GM21619 (cell line): ENCODE measurements around the gene GLB1L3.
"Not testable (repeated sequence)": the region's sequence is repeated elsewhere in the genome, so short reads cannot be mapped to it uniquely, and the experiment has no call there.

Experiments
- ATAC-seq: cut with Tn5 transposase; IDR thresholded peaks from one replicate; pipeline ENCODE4 v1.9.1; 2021; ENCODE audit not compliant: unreplicated experiment

The GLB1L3 gene

DNA sequence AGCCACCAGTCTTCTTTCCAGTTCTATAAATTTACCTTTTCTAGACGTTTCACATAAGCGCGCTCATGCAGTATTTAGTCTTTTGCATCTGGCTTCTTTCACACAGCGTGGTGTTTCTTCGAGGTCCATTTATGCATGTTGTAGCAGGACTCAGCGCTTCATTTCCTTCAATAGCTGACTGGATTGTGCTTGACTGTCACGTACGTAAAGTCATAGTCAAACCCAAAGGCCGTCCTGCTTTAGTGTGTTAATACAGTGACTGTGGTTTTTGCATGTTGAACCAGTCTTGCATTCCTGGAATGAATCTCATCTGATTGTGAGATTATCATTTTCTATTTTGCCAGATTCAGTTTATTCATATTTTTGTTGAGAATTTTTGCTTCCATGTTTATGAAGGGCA lies 18.5 kb downstream of the GLB1L3 start:
- ATAC-seq, result no peak

DNA sequence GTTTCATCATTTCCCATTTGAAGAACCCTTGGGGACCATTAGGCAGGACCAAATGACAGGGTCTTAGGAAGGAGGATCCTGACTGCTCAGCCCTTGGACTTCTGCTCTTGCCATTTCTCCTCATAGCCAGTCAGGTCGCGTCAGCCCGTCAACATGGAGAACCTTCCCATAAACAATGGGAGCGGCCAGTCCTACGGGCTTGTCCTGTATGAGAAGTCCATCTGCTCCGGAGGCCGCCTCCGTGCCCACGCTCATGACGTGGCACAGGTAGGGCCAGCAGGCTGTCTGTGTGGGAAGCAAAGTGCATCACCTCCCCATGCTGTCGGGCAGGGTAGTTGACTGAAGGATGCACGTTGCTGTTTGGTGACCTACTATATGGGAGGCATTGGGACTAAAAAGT lies 36.0 kb downstream of the GLB1L3 start:
- no peak for ATAC-seq

DNA sequence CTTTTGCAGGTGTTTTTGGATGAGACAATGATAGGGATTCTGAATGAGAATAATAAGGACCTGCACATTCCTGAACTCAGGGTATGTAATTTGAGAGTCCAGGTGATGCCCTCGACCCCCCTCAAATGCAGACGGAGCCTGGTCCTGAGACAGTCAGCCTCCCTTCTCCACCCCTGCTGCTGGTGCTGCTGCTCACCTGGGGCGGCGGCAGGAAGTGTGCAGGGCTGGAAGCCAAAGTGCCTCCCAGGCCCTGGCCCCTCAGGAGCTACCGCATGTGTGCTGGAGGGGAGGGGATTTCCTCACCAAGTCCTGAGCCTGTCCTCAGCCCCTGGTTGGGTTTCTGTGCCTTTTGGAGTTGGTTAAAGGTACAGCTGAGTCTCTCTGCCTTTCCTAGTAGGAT lies 36.6 kb downstream of the GLB1L3 start:
- ATAC-seq, result no peak

DNA sequence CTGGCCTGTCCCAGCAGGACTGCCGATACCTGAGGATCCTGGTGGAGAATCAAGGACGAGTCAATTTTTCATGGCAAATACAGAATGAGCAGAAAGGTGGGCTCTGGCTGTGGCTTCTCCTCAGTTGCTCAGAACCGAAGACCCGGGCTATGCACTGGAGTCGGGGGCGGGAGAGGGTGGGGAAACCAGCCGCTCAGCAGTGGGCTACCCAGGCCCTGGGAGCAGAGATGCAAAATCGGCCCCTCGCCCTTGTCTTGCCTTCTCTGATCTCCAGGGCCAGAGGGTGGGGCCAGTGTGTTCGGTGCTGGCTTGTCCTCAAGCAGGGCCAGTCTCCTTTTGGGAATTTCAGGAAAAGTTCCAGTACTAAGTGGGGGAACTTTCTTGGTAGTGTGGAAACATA lies 37.2 kb downstream of the GLB1L3 start:
- ATAC-seq, result no peak

DNA sequence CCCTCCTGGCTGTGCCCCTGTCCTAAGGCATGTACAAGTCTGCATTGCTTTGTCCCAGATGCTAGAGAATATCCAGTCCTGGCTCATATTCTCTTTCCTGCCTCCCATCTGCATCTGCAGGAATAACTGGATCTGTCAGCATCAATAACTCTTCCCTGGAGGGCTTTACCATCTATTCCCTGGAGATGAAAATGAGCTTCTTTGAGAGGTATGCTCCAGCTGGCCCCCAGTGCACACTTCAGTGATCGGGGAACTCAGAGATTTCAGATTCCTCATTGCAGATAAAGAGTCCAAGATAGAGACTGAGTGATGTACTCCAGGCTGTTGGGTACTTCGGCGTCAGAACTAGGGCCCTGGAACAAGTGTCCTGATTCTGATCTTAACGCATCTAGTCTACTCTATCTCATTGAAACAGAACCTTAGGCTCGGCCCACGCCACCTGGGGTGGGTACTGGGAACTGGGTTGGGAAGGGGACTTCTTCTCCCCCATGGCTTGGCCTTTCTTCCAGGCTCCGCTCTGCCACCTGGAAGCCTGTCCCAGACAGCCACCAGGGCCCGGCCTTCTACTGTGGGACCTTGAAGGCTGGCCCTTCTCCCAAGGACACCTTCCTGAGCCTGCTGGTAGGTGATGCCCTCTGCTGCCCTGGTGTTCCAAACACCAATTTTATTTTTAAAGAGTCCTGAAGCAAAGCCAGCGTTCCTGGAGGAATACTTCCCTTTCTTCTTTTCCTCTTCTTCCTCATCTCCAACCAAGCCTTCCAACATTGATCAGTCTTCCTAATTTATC lies 37.8 kb downstream of the GLB1L3 start:
- no peak for ATAC-seq

DNA sequence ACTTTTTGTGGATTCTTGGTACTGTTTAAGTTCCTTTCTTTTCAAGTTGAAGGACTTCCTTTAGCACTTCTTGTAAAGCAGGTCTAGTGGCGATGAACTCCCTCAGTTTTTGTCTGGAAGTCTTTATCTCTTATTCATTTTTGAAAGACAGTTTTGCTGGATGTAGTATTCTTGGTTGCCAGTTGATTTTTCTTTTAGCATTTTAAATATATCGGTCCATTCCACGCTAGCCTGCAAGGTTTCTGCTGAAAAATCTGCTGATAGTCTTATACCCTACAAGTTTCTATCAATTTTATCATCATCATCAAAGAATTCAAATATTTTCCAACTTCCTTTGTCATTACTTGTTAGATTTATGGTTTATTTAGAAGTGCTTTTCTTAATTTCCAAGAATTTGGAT lies 40.9 kb downstream of the GLB1L3 start:
- ATAC-seq, result no peak

DNA sequence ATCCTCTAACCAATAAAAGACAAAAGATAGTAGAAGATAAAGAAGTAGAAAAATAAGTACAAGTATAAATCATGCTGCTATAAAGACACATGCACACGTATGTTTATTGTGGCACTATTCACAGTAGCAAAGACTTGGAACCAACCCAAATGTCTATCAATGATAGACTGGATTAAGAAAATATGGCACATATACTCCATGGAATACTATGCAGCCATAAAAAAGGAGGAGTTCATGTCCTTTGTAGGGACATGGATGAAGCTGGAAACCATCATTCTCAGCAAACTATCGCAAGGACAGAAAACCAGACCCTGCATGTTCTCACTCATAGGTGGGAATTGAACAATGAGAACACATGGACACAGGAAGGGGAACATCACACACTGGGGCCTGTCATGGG lies 45.2 kb downstream of the GLB1L3 start:
- ATAC-seq, result not testable (repeated sequence)

DNA sequence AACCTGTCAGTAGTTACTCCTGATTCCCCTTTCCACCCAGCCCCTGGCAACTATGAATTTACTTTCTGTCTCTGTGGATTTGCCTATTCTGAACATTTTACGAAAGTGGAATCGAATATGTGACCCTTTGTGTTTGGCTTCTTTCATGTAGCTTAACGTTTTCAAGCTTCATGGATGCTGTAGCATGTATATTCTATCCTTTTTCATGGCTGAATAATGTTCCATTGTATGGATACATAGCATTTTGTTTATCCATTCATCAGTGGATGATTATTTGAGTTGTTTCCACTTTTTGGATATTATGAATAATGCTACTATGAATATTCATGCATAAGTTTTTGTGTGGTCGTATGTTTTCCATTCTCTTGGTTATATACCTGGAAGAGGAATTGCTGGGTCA lies 46.4 kb downstream of the GLB1L3 start:
- no peak for ATAC-seq

DNA sequence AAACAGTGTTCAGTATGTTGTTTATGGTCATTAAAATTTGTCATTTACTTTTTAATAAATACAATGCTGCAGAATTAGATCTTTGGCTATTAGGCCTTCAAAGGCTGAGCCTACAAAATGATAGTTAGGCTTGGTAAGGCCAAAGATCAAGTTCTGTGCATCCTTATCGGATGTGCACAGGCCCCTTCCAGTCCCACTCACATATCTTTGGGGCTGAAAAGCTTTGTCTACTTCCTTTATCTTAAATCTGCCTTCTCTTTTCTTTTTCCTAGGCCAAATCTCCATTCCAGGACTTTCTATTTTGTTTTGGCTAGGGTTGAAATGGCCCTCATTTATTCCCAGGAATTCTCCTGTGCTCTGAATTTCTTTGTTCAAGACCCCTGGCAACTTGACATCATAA lies 52.3 kb downstream of the GLB1L3 start:
- ATAC-seq, result no peak

DNA sequence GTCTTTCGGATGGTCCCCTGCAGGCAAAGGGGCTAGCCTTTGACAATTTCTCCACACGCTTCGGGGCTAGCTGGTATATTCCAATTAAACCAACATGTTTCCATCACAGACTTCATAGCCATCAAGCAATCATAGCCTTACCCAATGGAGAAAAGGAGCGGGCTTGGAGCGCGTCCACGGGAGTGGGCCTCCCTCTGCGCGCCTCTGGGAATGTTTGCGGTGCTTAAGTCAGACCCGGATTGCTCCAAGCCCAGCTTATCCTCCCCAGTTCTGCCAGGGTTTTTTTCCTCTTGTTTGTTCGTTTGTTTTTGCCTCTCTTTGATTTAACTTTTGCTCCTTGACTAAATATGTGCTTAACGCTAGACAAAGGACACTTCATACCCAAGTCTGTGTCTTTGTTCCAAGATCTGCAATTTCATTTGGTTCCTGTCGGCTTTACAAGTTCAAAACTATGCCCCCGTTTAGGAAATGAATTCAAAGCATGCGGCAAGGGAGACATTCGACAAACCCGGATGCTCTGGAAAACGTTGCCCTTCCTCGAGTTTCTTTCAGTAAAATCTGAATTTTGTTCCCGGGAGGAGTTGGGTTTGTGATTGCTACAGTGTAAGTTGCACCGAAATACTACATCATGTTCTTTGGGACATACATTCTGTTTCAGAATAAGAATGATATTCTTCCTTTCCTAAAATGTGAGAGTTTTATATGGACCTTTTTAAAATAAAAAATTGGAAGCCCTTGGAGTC lies 54.6 kb downstream of the GLB1L3 start:
- ATAC-seq, result no peak

DNA sequence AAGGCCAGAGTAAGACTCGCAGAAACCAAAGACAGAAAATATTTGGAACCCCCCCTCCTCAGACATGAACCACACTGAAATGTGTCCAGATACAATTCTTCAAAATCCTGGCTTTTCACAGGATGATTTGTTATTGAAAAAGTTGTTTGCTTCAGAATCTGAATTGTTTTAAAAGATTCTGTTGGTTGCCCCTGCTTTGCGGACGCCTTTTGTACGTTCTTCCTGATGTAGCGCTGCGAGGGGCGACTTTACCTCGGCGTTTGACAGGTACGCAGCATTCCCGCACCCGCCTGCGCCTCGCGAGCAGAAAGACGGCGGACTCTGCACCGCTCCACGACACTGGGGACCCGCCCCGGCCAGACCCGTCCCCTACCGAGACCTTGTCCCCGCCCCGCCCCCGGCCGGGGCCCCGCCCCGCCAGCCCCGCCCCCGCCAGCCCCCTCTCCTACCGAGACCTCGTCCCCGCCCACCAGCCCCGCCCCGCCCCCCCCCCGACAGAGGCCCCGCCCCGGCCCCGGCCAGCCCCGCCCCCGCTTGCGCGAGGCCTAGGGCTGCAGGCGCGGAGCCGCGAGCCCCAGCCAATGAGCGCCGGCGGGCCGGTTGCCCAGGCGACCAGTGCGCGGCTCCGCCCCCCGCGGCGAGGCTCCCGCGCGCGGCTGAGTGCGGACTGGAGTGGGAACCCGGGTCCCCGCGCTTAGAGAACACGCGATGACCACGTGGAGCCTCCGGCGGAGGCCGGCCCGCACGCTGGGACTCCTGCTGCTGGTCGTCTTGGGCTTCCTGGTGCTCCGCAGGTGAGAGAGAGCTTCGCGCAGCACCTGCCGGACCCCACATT lies 55.4 kb downstream of the GLB1L3 start, which contains the start of gene GLB1L2:
Gene GLB1L2 (plus strand): TSS at position 635 of the 835 bp plus-strand sequence. CDS start 74 bp downstream, at position 709.
- ATAC-seq, result peak; percentile 87

DNA sequence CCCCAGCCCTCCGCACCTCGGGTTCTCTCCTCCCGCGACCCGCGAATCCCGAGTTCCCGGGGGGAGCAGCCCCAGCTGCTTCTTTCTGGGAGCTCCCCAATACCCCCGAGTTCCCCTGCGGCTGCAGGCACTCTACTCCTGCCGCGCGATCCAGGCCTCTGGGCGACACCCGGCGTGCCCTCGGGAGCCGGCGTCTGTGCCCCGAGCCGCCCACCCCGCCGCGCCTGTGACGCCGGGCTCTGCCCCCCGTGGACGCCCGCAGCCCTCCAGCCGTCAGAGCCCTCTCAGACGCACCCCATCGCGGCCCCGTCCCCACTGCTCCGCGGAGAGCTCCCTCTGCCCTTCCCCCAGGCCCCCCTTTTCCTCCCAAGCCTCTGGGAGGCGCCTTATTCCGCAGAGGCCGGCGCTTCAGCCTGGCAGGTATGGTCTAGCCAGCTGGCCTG lies 56.0 kb downstream of the GLB1L3 start:
- peak; percentile 20 for ATAC-seq

DNA sequence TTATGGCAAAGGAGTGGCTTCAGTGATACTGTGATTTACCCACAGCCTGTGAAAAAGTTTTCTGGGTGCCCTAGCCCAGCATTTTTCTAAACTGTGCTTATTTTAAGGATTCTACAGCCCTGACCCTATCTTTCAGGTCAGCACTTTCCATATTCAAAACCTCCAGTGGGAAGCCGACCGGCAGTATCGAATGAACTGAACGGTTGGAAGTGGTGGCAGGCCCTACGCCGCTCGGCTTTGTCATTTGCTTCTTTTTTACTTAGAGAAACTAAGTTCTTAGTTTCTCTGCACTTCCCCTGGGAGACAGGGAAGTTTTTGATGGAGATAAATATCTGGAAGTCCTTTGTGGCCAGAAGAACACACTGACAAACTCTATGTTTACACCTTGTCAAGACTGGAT lies 56.6 kb downstream of the GLB1L3 start:
- no peak for ATAC-seq

DNA sequence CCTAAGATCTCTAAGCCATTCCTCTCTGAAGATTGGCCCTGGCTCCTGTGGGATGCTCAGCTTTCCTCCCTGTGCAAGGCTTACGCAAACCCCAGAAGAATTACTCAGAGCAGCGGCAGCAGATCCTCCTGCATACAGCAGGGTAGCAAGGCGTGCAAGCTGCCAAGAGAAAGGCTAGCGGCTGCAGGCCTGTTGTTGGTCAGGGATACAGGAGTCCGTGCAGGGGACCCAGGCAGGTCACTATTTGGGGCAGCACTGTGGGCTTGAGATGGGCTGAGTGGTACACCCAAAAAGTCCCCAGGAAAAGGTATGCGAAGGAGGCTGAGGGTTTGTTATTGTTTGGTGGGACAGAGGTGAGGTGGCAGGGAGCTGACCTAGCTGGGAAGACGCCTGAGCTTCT lies 57.1 kb downstream of the GLB1L3 start:
- no peak for ATAC-seq

DNA sequence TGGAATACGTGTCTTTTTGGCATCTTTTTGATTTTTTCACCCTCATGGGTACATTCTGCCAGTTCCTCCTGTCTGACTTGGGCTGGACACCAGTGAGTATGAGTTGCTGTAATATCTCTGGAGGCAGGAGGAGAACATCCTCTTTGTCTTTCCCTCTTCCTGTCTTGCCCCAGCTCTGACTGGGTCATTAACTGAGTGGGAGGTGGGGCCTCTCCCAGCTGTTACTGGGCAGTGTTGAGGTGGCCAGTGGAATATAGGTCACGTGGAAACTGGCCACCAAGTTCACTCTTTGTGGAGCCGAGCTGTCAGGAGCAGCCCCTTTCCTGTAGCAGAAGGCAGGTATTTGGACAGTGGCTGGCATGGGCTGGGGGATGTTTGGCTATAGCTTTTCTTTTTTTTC lies 57.8 kb downstream of the GLB1L3 start:
- no peak for ATAC-seq

DNA sequence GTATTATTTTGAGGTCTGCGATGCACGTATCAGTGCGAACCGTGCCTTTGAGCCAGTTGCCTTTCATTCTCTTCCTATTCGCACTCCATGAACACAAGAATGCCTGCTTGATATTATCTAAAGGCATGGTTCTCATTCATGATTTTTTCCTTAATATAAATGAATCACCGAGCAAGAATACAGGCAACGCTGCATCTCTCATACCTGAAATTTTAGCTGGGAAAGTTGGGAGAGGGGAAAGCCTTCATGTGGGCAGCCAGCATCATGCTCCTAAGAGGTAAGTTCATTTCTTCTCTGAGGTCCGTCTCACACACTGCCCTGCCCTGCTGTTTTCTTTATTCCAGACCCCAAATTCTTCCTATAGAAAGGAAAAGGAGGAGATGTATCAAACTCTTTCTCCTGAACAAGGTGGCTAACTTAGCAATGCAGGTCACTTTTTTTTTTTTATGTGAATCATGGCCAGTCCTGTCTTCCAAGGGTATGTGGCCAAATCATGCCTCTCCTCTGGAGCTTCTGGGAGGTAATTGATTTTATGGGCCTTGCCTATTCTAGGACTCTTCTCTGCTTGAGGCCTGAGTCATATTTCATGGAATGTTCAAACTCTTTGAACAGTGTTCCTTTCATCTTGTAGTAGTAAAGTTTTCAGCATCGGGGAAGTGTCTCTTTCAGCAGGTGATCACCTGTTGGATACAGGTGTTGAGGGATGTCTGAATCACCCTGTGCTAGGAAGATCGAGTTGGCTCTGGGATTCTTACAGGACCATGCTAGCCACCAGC lies 58.8 kb downstream of the GLB1L3 start:
- no peak for ATAC-seq

DNA sequence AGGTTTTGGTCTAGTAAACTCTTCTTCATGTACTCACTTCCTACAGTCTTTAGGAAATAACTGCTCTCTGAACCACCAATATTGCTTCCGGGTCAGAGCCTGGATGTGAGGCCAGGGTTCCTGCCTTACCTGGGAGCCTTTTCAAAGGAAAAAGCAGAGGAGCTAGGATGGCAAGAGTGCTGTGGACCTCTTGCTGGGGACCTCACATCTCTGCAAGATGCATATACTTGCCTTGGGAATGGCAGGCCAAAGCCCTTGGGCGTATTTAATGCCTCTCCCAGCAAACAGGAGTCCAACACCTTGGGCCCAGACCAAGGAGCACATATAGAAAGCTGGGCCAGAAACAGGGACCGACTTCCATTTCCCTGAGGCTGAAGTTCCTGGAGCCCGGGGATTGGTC lies 60.9 kb downstream of the GLB1L3 start:
- ATAC-seq, result no peak

DNA sequence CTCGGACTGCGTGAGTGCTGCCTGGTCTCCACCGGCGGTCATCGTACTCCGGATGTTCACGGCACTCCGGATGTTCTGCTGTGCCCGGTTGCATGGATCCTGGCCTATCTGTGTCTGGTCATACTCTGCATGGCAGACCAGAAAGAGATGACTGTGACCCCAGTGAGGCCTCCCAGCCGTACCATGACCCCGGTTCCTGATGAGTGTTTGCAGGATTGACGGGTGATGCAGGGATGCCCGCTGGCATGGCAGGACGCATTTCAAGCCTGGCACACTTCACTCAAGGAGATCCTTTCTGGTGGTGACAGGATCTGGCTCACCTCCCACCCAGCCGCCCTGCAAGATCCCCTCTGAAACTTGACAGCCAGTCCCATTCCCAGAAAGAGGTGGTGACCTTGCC lies 61.9 kb downstream of the GLB1L3 start:
- ATAC-seq, result no peak

DNA sequence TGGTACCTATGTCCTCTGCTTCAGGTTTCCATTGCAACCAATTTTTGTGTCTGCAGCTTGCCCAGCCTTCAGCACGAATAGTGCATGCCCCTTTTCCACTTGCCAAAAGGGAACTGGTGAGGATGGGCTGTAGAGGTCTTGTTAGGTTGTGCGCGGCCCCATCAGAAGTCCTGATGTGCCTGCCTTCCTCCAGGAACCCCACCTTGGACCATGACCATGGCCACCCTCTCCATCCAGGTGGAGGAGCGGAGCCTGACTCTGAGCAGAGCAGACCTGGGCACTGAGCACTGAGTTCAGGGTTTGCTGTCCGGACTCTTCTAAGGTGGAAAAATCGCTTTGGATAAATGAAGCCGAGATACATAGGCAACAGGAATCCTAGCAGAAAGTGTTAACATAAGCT lies 62.5 kb downstream of the GLB1L3 start:
- no peak for ATAC-seq

DNA sequence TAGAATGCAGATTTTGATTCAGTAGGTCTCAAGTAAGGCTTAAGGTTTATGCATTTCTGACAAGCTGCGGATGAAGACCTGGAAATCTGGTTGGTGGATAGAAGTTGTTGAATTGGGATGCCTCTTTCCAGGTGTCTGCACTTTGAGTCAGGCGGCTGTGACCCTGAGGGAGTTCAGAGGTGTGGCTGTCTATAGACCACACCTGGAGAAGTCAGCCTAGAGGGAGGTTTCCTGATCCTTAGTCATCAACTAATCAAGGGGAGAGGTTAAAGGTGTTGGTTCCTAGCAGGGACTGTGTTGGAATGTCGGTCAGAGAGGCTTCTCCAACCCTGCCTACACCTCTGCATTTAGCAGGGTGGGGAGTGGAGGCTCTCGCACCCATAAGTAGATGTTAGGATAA lies 63.6 kb downstream of the GLB1L3 start:
- no peak for ATAC-seq
